CD4-positive, alpha-beta T cell treated with Interleukin-2 at 100 ng/mL for 4 hours (primary cell): Measurements from ENCODE around the gene CXCL10.
"Not testable (repeated sequence)": the region's sequence is repeated elsewhere in the genome, so short reads cannot be mapped to it uniquely, and the experiment has no call there.

ENCODE experiments used
- DNase-seq: peaks from one replicate; pipeline ENCODE4 v3.0.0-alpha.2; 2020; ENCODE audit warnings: low spot score

CXCL10 gene

GRCh38 chr4:76028350-76028765 is 5.1 kb upstream of the CXCL10 start:
- DNase-seq, result peak; percentile 27

DNA sequence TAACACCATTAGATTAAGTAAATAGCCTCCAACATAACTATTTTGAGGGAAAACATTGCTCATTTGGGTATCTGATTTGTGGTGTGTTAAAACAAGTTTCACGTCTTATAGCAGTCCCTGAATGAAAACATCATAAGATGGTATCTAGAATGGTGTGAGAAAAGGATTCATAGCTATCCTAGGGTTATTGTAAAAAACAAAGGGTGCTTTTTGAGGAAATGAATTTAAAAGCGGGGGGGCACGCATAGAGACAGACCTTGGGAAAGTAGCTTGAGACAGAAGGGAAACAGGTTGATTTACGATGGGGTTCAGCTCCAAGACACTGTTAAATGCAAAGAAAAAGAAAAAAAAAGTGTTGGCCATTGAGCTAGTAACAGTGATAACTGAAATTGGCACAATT is 768 bp upstream of the CXCL10 start:
- no peak for DNase-seq

- no peak for DNase-seq
These were observed 620 bp downstream of the CXCL10 start for GRCh38 chr4:76022677-76023076.

- no peak for DNase-seq
These were observed 1.3 kb downstream of the CXCL10 start for GRCh38 chr4:76022031-76022430.

DNA sequence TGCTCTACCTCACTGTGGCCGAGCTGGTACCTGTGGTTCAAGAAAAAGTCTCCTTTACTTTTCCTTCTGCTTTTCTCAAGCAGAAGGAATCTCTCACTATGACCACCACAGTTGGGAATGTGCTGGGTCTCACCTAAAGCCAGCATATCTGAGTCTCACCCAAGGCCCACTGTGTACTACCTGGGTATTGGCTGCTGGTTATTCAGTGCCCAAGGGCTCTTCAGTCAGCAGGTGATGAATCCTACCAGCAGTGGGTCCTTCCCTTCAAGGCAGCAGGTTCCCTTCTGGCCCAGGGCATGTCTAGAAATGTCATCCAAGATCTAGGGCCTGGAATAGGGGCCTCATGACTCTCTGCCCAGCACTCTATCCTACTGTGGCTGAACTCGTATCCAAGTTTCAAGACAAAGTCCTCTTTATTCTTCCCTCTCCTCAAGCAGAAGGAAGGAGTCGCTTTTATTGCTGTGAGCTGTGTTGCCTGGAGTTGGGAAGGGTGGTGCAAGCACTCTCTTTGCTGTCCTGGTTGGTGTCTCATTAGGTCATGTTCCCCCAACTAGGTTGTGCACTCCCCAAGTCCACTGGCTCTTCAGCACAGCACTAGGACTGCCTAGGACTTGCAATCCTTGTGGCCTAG is 6.1 kb downstream of the CXCL10 start:
- DNase-seq, result no peak

- no peak for DNase-seq
These were observed 6.9 kb downstream of the CXCL10 start for GRCh38 chr4:76016393-76016792.

GRCh38 chr4:76013540-76013939 is 9.8 kb downstream of the CXCL10 start:
- no peak for DNase-seq

DNA sequence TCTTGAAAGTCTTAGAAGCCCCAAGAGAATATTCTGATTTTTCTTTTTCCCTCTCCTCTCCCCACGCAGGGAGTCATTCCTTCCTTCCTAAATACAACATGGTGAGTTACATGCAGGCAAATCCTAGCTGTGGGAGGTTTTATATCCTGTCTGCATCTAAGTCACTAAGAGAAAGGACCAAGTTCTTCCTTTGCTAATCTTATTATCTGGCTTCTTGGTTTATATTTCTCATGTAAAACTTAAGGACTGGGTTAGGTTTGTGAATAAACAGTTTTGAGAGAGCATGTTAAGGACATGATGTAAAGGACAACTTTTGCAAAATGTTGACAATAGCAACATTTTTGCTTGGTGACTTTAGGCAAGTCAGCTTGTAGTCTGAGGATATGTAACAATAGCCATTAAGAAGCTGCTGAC is 10.9 kb downstream of the CXCL10 start:
- DNase-seq, result no peak

DNA sequence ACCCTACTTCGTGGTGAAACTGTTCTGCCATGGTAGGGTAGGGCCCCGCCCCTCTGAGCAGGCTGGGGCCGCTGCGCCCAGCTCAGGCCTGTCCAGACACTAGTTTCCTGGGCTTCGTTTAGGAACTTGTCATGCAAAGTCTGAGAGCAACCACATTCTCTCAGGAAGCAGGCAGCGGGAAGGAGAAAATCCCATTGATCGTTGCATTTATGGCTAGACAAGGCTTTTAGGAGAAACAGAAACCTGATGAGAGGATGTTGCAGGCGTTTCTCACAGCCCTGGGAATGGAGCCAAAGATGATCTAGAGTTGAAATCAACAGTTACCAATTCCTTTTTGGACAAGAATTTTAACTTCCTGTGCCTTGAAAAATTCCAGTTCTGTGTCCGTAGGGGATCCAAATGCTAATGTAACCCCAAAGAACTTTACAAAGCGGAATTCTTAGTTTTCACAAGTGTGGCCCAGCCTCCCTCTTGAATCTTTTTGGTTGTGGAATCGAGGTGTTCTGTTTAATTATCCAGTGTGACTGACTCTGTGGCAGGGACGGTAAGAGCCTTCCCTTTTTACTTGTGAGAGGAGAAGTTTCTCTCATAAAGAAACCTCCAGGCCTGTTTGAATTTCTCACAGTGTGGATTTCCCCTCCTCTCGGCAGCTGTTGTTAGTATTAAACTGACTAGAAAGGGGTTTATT is 11.5 kb downstream of the CXCL10 start:
- DNase-seq, result no peak

- DNase-seq, result no peak
These were observed 12.2 kb downstream of the CXCL10 start for GRCh38 chr4:76011018-76011670.

DNA sequence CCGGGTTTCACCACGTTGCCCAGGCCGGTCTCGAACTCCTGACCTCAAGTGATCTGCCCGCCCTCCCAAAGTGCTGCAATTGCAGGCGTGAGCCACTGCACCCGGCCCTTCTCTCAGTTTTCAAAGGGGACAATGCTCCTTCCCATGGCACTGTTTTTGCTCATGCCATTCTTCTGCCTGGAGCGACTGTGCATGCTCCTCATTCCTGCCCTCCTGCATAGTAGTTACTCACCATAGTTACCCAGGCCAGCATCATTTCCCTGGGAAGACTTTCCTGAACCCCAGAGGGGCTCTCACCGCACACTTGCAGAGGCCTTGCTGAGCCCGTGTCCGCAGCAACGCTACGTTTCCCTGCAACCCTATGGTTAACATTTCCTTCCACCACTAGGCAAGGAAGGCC is 12.7 kb downstream of the CXCL10 start:
- DNase-seq, result no peak

- no peak for DNase-seq
These were observed 14.0 kb downstream of the CXCL10 start for GRCh38 chr4:76009311-76009710.

- no peak for DNase-seq
These were observed 16.0 kb downstream of the CXCL10 start, which contains the start of gene CXCL9 for GRCh38 chr4:76007089-76007862. Gene CXCL9, minus strand, starts transcription at chr4:76007509. Its CDS starts 60 bp downstream, at chr4:76007449.

DNA sequence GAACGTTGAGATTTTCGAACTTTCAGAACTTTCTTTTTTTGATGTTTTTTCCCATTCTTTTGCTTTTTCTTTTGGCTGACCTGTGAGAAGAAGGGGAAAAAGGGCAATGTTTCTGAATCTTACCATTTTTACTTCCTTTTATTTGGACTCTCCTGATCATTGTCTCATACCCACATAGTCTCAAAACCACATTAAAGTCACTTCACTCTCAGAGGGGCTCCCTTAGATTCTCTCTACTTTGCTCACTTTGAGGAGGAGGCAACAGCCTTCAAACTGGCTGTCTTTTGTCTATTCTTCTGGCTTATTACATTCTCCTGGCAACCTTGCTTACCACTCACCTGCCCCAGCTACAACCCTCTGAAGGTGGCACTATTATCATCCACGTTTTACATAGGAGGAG is 19.7 kb downstream of the CXCL10 start:
- no peak for DNase-seq

- DNase-seq, result no peak
These were observed 20.3 kb downstream of the CXCL10 start for GRCh38 chr4:76003035-76003434.

DNA sequence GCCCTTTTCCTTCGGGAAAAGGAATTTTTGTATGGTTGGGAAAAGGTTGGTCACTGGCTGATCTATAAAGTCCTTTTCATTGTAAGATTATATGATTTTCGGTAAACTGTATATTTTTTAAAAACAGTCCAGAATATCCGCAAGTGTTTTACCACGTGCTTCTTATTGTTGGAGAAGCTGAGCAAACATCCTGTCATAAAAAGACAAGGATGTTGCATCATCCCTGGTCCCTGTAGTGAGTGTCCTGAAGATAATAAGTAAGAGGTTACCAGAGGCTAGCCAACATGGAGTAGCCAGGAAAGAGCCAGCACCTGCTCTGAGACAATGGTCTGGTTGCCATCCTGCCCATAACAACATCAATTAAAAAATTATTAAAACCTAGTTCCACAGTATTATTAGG is 21.1 kb downstream of the CXCL10 start:
- DNase-seq, result no peak

DNA sequence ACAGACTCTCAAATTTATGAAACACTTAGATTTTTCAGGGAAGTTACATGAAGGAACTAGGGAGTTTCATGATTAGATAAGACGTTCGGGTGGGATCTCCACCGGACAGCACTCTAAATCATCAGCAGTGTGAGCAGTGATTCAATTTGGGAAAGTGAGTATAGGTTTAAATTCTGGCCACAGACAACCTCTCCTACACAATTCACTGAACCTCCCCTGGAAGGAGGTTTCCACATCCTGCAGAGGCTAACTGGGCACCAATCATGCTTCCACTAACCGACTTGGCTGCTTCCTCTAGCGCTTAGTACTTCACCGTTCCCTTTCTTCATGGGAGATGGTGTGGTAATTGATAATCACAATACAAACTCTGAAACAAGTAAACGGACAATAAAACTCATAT is 21.6 kb downstream of the CXCL10 start:
- DNase-seq, result no peak

DNA sequence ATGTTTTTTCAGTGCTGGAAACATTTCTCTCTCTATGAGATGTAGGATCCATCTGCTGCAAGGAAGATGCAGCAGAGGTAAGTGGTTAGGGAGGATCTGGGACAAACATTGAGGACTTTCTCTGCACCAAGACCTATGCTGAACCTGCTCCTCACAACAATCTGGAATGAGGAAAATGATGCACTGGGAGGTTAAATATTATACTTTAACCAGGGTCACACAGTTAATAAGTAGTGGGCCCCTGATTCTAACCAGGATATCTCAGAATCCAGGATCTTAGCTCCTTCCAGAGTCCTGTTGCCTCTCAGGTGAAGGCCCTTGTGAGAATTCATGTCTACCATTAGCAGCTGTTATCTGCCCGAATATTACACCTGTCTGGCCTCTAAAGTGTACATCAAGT is 23.0 kb downstream of the CXCL10 start:
- DNase-seq, result no peak

DNA sequence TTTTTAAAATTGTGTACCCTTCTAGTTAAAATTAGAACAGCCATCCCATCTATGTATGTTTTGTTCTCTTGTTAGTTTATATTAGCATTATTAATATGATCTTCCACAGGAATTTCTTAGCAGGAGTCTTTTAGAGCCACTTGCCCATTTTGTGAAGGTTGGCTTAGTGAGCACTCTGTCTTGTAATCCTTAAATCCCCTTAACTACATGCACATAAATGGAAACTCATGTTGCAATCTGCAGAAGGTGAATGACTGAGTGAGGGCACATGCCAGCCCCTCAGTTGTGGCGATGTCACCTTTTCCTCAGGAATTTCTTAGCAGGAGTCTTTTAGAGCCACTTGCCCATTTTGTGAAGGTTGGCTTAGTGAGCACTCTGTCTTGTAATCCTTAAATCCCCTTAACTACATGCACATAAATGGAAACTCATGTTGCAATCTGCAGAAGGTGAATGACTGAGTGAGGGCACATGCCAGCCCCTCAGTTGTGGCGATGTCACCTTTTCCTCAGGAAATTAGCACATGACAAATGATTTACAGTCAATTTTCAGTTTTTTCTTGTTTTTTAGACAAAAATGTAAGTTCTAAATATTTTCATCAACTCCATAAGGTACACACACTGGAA is 24.7 kb downstream of the CXCL10 start:
- not testable (repeated sequence) for DNase-seq

- DNase-seq, result no peak
These were observed 25.4 kb downstream of the CXCL10 start for GRCh38 chr4:75997946-75998345.

- no peak for DNase-seq
These were observed 26.2 kb downstream of the CXCL10 start for GRCh38 chr4:75997081-75997480.

- DNase-seq, result peak; percentile 66
These were observed 27.6 kb downstream of the CXCL10 start for GRCh38 chr4:75995727-75996126.
